Gastroesophageal sphincter (tissue), 4 donors: Measurements from ENCODE around the gene RAC2. TPM values are rescaled to one million over a fixed set of nuclear protein-coding genes. Genes with fewer than 3 reads are reported as not detected.

ENCODE experiments used
- ATAC-seq: fragments of 150-250 bp; one replicate; pipeline ENCODE4 v1.9.1; 2016; ENCODE audit warnings: mild to moderate bottlenecking, moderate library complexity
- H3K27ac ChIP-seq, 4 donors: fragments of 200-600 bp; sonication (generic) in 3 of 4; 1 replicate in 3 of 4; 2 replicates in 1 of 4; pipeline ENCODE4 v1.5.1; 2016 to 2019
- H3K27me3 ChIP-seq: fragments of 200-600 bp; sonication (generic); one replicate; pipeline ENCODE4 v1.5.1; 2019
- H3K36me3 ChIP-seq, 2 donors: fragments of 200-600 bp; sonication (generic); one replicate each; pipeline ENCODE4 v1.5.1; 2019; ENCODE audit warnings: control low read depth in 1 of 2
- H3K4me1 ChIP-seq, 3 donors: fragments of 200-600 bp; sonication (generic); 1 replicate in 2 of 3; 2 replicates in 1 of 3; pipeline ENCODE4 v1.5.1; 2016 to 2019; ENCODE audit warnings: control low read depth in 2 of 3
- H3K4me3 ChIP-seq, 2 donors: fragments of 200-600 bp; sonication (generic); one replicate each; pipeline ENCODE4 v1.5.1; 2019; ENCODE audit warnings: mild to moderate bottlenecking in 1 of 2, moderate library complexity in 1 of 2
- H3K9me3 ChIP-seq, 3 donors: fragments of 200-600 bp; sonication (generic); one replicate each; pipeline ENCODE4 v1.5.1; 2017 to 2019; ENCODE audit warnings: control low read depth in 2 of 3
- CTCF ChIP-seq, 4 experiments: fragments of 200-600 bp in 2 of 4; fragments of 450-650 bp in 2 of 4; sonication (generic) in 1 of 4; IDR thresholded peaks; one replicate each; pipeline ENCODE4 v1.5.1; 2017 to 2019; ENCODE audit warnings: antibody characterized with exemption in 4 of 4, mild to moderate bottlenecking in 2 of 4, moderate library complexity in 2 of 4
- EP300 ChIP-seq: sonication (generic); formaldehyde crosslinking; IDR thresholded peaks from one replicate; pipeline ENCODE4 v1.6.1; 2017; ENCODE audit warnings: antibody characterized with exemption, mild to moderate bottlenecking
- POLR2A ChIP-seq, 2 donors: fragments of 450-650 bp; IDR thresholded peaks; one replicate each; pipeline ENCODE4 v1.6.1; 2017; ENCODE audit warnings: antibody characterized with exemption in 2 of 2, mild to moderate bottlenecking in 2 of 2, moderate library complexity in 1 of 2
- POLR2AphosphoS5 ChIP-seq: sonication (generic); formaldehyde crosslinking; IDR thresholded peaks from one replicate; pipeline ENCODE4 v1.6.1; 2017; ENCODE audit warnings: antibody characterized with exemption
- WGBS, 2 donors: methylation state at CpG; one replicate each; pipeline ENCODE4 v1.1.5; 2018; ENCODE audit warnings: low coverage in 1 of 2; 5-methylcytosine and 5-hydroxymethylcytosine counted together
- total RNA-seq, 4 donors: library from RNA; depleted of rRNA; stranded (reverse); fragments of >200 nt; gene quantifications; one replicate each; pipeline ENCODE4 v1.1.0, GENCODE V29; 2016

The RAC2 gene
- total RNA-seq, 4 donors from 2014 or later, result 2.0 to 11.3 (median 6.4) TPM

- no peaks in the 10 kb centered on the region for H3K27me3 ChIP-seq
- WGBS, 2 donors, result 79 to 100% methylated on average over 1 to 10 of the region's 31 CpGs
- peak overlapping the region in 1 of 4 donors; percentile 29 for H3K27ac ChIP-seq
- peaks cover 0 to 38% (median 25%) of the 10 kb centered on the region in 3 donors for H3K4me1 ChIP-seq
- ATAC-seq, result no peak
- H3K4me3 ChIP-seq, result no peak overlapping the region
- H3K9me3 ChIP-seq, result no peaks in the 10 kb centered on the region
- peaks cover 0 to 27% of the 10 kb centered on the region in 2 donors for H3K36me3 ChIP-seq
- TF ChIP-seq CTCF (IDR thresholded peaks at IDR 0.05) (no peak), POLR2AphosphoS5 (no peak), POLR2A (IDR thresholded peaks at IDR 0.05) (no peak), EP300 (no peak)
Observed at GRCh38 chr22:37179622-37180420, 64.2 kb downstream of the RAC2 start.

- no peak for ATAC-seq
- Histone ChIP-seq H3K4me1 (peaks cover 0 to 38% (median 25%) of the 10 kb centered on the region in 3 donors), H3K9me3 (no peaks in the 10 kb centered on the region), H3K27me3 (no peaks in the 10 kb centered on the region), H3K27ac (no peak overlapping the region), H3K36me3 (peaks cover 0 to 24% of the 10 kb centered on the region in 2 donors), H3K4me3 (no peak overlapping the region)
- TF ChIP-seq EP300 (no peak), CTCF (IDR thresholded peaks at IDR 0.05) (no peak), POLR2A (IDR thresholded peaks at IDR 0.05) (no peak), POLR2AphosphoS5 (no peak)
- WGBS, 2 donors, result no CpG with 5 or more reads among the region's 10 CpGs
Observed at GRCh38 chr22:37179126-37179470, 65.0 kb downstream of the RAC2 start.

DNA sequence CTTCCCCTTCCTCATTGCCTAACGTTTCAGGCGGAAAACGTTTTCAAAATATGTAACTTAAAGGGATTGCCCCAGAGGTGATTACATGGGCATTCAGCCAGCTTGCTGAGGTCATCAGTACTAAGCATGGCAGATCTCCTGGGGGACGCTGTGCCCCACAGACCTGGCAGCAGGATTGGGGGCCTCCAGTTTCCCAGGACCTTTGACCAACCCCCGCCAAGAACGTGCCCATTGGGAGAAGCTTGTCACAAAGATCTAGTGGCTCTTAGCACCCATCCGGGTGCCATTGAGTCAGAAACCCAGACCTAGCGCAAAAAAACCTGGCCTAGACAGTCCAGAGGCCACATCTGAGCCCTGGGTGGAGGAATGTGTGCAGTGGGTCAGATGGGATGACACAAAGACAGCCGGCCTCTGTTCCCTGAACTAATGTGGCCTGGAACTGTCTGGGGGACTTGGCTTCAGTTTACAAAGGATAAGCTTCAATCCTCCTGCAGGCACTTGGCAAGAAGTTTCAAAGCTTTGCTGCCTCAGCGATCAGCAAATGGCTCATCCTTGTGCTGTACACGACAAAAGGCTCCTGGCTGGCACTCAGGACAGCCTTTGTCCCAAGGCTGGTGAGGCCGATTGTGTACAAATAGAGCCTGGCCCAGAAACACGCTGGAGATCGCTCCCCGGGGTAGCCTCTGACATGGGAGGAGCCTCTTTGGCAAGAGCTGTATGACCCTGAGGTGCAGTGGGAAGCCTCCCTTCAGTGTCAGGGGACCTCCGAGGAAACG lies 65.5 kb downstream of the RAC2 start:
- TF ChIP-seq POLR2A (IDR thresholded peaks at IDR 0.05) (no peak), CTCF (IDR thresholded peaks at IDR 0.05) (no peak), POLR2AphosphoS5 (no peak), EP300 (no peak)
- Histone ChIP-seq H3K36me3 (peaks cover 0 to 18% of the 10 kb centered on the region in 2 donors), H3K9me3 (no peaks in the 10 kb centered on the region), H3K4me1 (peaks cover 0 to 38% (median 25%) of the 10 kb centered on the region in 3 donors), H3K4me3 (no peak overlapping the region), H3K27ac (peak overlapping the region in 2 of 4 donors; percentile 15 to 31), H3K27me3 (no peaks in the 10 kb centered on the region)
- ATAC-seq, result no peak
- WGBS, 2 donors, result 38 to 40% methylated on average over 2 to 5 of the region's 17 CpGs

DNA sequence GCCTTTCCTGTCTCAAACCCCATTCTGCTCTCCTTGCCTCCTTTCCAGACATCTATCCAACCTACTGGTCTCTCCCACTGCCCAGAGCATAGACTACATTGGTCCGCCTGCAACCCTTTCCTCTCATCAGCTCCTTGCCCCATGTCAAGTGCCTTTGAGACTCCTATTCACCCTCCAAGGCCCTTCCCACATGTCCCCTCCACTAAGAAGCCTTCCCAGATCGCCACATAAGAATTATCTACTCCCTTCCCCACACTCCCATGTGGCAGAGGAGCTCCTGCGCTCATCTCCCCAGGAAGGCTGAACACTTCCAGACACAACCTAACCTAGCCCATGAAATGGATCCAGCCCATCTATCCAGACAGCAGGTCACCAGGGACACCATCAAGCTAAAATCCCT lies 66.3 kb downstream of the RAC2 start:
- H3K27ac ChIP-seq, result peak overlapping the region in 1 of 4 donors; percentile 15
- ATAC-seq, result no peak
- H3K4me3 ChIP-seq, result no peak overlapping the region
- H3K9me3 ChIP-seq, result no peaks in the 10 kb centered on the region
- 95 to 100% methylated on average over 2 of the region's 3 CpGs for WGBS, 2 donors
- TF ChIP-seq POLR2A (IDR thresholded peaks at IDR 0.05), result no peak
- no peak for TF ChIP-seq EP300
- no peak for TF ChIP-seq CTCF (IDR thresholded peaks at IDR 0.05)
- TF ChIP-seq POLR2AphosphoS5, result no peak
- H3K36me3 ChIP-seq, result peaks cover 0 to 10% of the 10 kb centered on the region in 2 donors
- peaks cover 0 to 38% (median 25%) of the 10 kb centered on the region in 3 donors for H3K4me1 ChIP-seq
- H3K27me3 ChIP-seq, result no peaks in the 10 kb centered on the region
